Measurements from ENCODE around the gene SPOCK1. TPM values are rescaled to one million over a fixed set of nuclear protein-coding genes. Genes with fewer than 3 reads are reported as not detected.

Gene SPOCK1
- polyA plus RNA-seq, 2 of the 4 experiments (the other 2 are of a cell fraction): 28.9 to 40.8 TPM

DNA sequence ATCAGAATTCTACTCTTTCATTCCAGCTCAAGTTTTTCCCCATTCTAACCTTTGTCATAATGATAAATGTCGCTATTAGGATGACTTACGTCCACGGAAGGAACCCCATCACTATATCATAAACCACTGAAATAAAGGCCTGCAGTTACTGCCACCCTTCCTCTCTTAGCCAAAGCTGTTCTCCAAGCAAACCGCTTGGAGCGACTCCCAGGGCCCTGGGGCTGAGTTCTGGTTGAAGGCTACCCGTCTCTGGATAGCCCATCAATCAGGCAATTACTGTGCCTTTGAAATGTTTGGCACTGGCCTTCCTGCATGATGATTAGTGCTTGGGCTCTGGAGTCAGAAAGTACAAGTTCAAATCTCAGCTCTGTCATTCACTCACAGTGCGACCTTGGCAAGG is 386.0 kb downstream of the SPOCK1 start:
- TF ChIP-seq EHF (CRISPR knock-in tag; IDR thresholded peaks at IDR 0.05): no peak
- no peak for TF ChIP-seq ZC3H11A (IDR thresholded peaks at IDR 0.05)
- no peak for TF ChIP-seq KDM5A (IDR thresholded peaks at IDR 0.05)
- no peak for TF ChIP-seq ATOH8 (CRISPR knock-in tag; IDR thresholded peaks at IDR 0.05; ENCODE audit: low read depth)
- TF ChIP-seq USF2 (IDR thresholded peaks at IDR 0.05): no peak
- TF ChIP-seq CHD2 (IDR thresholded peaks at IDR 0.05; ENCODE audit: low read length, partially characterized antibody): no peak
- TF ChIP-seq FOSB (CRISPR knock-in tag; IDR thresholded peaks at IDR 0.05): no peak
- no peak for TF ChIP-seq HOXB13 (CRISPR knock-in tag; IDR thresholded peaks at IDR 0.05; ENCODE audit: low read depth)
- TF ChIP-seq, protein P1, sequence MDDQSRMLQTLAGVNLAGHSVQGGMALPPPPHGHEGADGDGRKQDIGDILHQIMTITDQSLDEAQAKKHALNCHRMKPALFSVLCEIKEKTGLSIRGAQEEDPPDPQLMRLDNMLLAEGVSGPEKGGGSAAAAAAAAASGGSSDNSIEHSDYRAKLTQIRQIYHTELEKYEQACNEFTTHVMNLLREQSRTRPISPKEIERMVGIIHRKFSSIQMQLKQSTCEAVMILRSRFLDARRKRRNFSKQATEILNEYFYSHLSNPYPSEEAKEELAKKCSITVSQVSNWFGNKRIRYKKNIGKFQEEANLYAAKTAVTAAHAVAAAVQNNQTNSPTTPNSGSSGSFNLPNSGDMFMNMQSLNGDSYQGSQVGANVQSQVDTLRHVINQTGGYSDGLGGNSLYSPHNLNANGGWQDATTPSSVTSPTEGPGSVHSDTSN (IDR thresholded peaks at IDR 0.05): no peak
- TF ChIP-seq RFX5 (IDR thresholded peaks at IDR 0.05): no peak
- TF ChIP-seq RCOR1 (IDR thresholded peaks at IDR 0.05; ENCODE audit: low read depth, low read length): no peak
- TF ChIP-seq, protein P2, sequence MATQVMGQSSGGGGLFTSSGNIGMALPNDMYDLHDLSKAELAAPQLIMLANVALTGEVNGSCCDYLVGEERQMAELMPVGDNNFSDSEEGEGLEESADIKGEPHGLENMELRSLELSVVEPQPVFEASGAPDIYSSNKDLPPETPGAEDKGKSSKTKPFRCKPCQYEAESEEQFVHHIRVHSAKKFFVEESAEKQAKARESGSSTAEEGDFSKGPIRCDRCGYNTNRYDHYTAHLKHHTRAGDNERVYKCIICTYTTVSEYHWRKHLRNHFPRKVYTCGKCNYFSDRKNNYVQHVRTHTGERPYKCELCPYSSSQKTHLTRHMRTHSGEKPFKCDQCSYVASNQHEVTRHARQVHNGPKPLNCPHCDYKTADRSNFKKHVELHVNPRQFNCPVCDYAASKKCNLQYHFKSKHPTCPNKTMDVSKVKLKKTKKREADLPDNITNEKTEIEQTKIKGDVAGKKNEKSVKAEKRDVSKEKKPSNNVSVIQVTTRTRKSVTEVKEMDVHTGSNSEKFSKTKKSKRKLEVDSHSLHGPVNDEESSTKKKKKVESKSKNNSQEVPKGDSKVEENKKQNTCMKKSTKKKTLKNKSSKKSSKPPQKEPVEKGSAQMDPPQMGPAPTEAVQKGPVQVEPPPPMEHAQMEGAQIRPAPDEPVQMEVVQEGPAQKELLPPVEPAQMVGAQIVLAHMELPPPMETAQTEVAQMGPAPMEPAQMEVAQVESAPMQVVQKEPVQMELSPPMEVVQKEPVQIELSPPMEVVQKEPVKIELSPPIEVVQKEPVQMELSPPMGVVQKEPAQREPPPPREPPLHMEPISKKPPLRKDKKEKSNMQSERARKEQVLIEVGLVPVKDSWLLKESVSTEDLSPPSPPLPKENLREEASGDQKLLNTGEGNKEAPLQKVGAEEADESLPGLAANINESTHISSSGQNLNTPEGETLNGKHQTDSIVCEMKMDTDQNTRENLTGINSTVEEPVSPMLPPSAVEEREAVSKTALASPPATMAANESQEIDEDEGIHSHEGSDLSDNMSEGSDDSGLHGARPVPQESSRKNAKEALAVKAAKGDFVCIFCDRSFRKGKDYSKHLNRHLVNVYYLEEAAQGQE (IDR thresholded peaks at IDR 0.05): no peak
- 85% methylated on average over 6 of the region's 7 CpGs for WGBS (ENCODE audit: missing lambda C conversion rate)
- Histone ChIP-seq H3K4me1 (peaks cover 13% of the 10 kb centered on the region), H3K27ac (no peak overlapping the region), H3K4me2 (no peak overlapping the region), H3K4me3 (no peak overlapping the region), H3K9me3 (no peaks in the 10 kb centered on the region)
- ChIA-PET POLR2A (no interaction called here), CTCF (interaction anchor here (1.7 kb wide), 1 partner anchor 38 kb away, joined by 3 read pairs; no protein-coding TSS in a partner anchor)
- ATAC-seq (no peak), DNase-seq (ENCODE audit: low read depth in 1 of 2, low spot score in 1 of 2) (no peak), FAIRE-seq (no peak)

GRCh38 chr5:137105351-137106035 is 393.6 kb downstream of the SPOCK1 start:
- POLR2A ChIA-PET: no interaction called here

More at GRCh38 chr5:137105351-137106035, 393.6 kb downstream of the SPOCK1 start:
- Histone ChIP-seq H3K9me3 (no peaks in the 10 kb centered on the region), H3K27ac (no peak overlapping the region), H3K4me1 (no peaks in the 10 kb centered on the region), H3K4me3 (no peak overlapping the region), H3K4me2 (no peak overlapping the region)
- DNase-seq (ENCODE audit: low read depth in 1 of 2, low spot score in 1 of 2) (no peak), FAIRE-seq (no peak), ATAC-seq (no peak)
- 76% methylated on average over 11 of the region's 11 CpGs for WGBS (ENCODE audit: missing lambda C conversion rate)
- CTCF ChIA-PET: interaction anchor here (1.0 to 1.8 kb wide), 2 partner anchors 9 to 215 kb away, joined by 3 to 7 read pairs; no protein-coding TSS in a partner anchor
- TF ChIP-seq POLR2A (IDR thresholded peaks at IDR 0.05; ENCODE audit: low read length) (no peak), JUNB (IDR thresholded peaks at IDR 0.05) (no peak), ZSCAN20 (CRISPR knock-in tag; IDR thresholded peaks at IDR 0.05) (no peak), RARB (CRISPR knock-in tag; IDR thresholded peaks at IDR 0.05) (no peak), RCOR1 (IDR thresholded peaks at IDR 0.05; ENCODE audit: low read depth, low read length) (no peak), CHD2 (IDR thresholded peaks at IDR 0.05; ENCODE audit: low read length, partially characterized antibody) (no peak), RAD21 (conservative IDR thresholded peaks at IDR 0.05 in 1 of 2, IDR thresholded peaks at IDR 0.05 in 1 of 2) (no peak), ATOH8 (CRISPR knock-in tag; IDR thresholded peaks at IDR 0.05; ENCODE audit: low read depth) (no peak), HEYL (CRISPR knock-in tag; IDR thresholded peaks at IDR 0.05) (no peak), CHD4 (IDR thresholded peaks at IDR 0.05; ENCODE audit: borderline replicate concordance) (no peak), HOXB13 (CRISPR knock-in tag; IDR thresholded peaks at IDR 0.05; ENCODE audit: low read depth) (no peak), BHLHE40 (IDR thresholded peaks at IDR 0.05; ENCODE audit: low read depth, low read length) (no peak), FOSB (CRISPR knock-in tag; IDR thresholded peaks at IDR 0.05) (no peak)
- TF ChIP-seq, protein P2 (IDR thresholded peaks at IDR 0.05): no peak
